KOPT-K1 (cell line): Measurements from ENCODE around the gene XKR3.
"Not testable (repeated sequence)": the region's sequence is repeated elsewhere in the genome, so short reads cannot be mapped to it uniquely, and the experiment has no call there.

ENCODE experiments used
- H3K27ac ChIP-seq: fragments of 200-600 bp; sonication (generic); 2 replicates; pipeline ENCODE4 v1.5.1; 2016; ENCODE audit warnings: antibody characterized with exemption, mild to moderate bottlenecking, low read depth, low read length; ENCODE audit not compliant: poor library complexity, severe bottlenecking
- H3K36me3 ChIP-seq: fragments of 200-600 bp; sonication (generic); 2 replicates; pipeline ENCODE4 v1.5.1; 2017; ENCODE audit warnings: antibody characterized with exemption, mild to moderate bottlenecking, low read length, moderate library complexity; ENCODE audit not compliant: insufficient read depth
- H3K9me3 ChIP-seq: fragments of 200-600 bp; sonication (generic); 2 replicates; pipeline ENCODE4 v1.5.1; 2017; ENCODE audit warnings: antibody characterized with exemption, low read length, mild to moderate bottlenecking; ENCODE audit not compliant: insufficient read depth, poor library complexity, severe bottlenecking

Gene XKR3

DNA sequence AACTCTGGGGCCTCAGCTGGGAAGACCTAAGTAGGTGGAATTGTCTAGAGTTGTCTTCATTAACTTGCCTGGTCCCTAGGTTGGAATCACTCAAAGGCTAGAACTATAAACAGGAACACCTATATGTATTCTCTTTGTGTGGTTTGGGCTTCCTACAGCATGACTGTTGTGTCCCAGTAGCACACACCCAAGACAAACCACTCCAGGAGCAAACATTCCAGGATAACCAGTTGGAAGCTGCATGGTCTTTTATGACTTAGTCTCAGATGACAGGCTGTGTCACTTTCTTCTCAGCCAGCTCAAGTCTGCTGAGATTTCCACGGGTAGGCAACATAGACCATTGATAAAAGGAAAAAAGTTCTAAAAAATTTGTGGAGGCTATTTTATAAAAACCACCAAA is 90.9 kb downstream of the XKR3 start:
- H3K36me3 ChIP-seq, H3K9me3 ChIP-seq, H3K27ac ChIP-seq: not testable (repeated sequence)
